GM18861 (cell line): ENCODE data around the gene PRKACA.

Experiments
- ATAC-seq: cut with Tn5 transposase; IDR thresholded peaks from one replicate; pipeline ENCODE4 v1.9.1; 2021; ENCODE audit not compliant: unreplicated experiment

The PRKACA gene

DNA sequence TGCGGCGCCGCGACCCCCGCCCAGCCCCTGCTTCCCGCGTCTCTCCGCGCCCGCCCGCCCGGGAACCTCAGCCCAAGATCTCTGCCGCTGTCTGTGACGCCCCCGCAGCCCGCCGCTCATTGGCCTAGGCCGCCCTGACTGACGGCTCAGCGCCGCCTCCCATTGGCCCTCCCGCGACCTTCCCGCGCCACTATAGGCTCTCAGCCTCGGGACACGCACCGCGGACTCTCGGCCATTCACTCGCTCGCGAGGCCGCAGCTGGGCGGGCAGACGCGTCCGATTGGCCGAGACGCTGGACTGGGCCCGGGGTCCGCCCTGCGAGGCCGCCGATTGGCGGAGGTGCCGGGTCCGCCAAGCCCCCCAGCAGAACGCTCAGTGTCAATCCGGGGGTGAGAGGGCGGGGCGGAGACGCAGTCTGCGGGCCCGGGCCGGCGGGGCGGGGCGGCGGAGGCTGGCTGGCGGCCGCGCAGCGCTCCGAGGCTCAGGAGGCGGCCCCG is at the start of gene PRKACA:
Gene PRKACA, minus strand, starts transcription at position 95 of the 497 bp plus-strand sequence. CDS start 215 bp downstream, outside the sequence.
- peak; percentile 86 for ATAC-seq

DNA sequence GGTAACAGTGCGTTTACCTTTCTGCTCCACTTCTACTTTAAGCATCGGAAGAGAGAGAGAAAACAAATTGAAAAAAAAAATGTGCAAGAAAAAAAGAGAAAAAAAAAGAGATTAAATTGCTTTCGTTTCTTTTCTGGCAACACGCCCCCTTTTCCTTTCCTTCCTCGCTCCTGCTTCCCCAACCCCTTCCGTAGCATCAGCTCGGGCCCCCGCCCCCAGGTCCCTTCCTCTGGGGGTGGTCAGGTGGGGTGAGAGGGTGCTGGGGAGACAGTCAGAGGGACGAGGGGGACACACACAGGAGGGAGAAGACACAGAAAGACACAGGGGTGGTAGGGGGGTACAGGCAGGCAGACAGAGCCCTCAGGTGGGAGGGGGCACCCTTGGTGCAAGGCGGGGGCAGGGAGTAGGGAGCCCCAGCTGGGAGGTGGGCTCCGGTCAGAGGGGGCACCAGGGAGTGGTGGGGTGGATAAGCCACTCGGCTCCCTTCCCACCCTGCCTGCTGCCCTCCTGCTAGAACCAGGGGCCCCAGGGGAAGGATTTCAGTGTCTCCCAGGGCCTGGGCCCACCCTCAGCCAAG is 49.5 kb upstream of the PRKACA start:
- ATAC-seq, result no peak

DNA sequence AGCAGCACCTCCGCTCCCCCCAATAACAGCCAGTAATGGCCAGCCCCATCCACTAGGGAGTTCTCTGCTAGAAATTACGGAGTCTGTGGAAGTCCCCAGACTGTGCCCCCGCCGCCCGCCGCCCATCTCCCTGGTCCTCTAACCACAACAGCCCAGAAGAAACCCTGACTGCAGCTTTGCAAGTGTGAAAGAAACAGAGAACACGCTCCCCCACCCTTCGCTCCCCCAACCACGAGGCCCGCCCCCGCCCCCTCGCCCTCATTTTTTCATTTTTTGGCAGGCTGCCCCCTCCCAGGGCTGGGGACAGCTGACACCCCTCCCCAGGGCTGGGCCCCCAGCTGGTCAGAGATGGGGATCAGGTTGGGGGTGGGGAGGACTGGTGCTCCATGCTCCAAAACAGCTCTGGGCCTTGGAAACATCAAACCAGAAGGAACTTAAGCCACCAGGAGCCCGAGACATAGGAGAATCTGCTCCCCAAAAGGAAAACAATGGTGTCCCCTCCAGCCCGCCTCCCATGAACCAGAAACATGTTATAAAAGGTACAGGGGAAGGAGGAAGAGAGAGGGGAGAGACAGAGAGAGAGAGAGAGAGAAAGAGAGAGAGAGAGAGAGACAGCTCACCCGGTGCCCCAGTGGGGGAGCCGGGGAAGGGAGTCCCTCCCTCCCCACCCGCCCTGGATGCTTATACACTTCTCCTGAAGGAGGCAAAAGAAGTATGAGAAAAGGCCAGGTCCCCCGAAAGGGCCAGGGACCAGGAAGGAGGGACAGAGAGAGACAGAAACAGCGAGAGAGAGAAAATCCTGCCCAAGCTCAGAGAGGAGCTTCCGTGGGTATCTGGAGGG is 48.6 kb upstream of the PRKACA start:
- no peak for ATAC-seq

DNA sequence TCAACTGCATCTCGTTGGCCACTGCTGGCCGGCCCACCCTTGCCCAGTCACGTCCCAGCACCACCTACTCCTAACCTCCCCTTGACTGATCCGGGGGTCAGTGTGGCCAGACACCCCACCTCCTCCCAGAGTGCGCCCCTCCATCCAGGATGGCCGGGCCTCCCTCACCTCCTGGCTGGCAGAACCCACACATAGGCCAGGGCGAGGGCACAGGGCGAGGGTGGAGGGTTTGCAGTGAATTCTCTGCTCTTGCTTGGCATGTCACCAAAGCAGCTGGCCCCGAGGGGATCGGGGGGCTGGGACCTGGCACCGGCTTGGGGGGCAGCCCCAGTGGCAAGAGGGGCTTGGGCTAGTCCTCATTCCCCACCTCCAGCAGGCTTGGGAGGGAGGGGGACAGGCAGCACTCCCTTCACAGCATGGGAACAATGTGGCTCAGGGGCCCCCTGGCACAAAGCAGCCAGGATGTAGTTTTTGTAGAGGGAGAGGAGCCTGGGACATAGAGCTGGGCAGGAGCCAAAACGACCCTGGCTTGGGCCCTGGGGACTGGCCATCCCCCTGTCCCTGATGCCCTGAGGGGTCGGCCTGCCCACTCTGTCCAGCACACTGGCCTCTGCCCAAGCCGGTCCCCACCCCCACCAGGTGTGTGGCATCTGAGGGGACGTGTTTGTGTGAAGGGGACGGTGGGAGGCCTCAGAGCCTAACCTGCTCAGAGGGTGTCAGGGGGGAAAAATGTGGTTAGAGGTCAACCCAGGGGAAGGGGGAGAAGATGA is 47.3 kb upstream of the PRKACA start:
- no peak for ATAC-seq

DNA sequence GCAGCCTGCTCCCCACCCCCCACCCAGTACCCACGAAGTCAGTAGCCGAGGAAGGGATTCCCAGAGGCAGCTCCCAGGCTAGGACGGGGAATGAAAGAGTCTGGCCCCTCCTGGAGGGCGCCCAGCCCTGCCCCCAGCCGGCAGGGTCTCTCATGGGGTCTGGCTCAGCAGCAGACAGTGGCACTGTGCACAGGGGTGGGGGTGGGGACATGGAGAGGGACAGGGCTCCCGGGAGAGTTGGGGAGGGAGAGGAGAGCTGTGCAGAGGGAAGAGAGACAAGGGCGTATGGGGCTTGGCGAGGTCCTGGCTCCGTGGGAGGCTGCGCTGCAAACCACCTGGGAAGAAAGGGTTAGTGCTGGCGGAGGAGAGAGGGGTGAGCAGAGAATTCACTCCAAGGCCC is 46.5 kb upstream of the PRKACA start:
- ATAC-seq, result no peak

DNA sequence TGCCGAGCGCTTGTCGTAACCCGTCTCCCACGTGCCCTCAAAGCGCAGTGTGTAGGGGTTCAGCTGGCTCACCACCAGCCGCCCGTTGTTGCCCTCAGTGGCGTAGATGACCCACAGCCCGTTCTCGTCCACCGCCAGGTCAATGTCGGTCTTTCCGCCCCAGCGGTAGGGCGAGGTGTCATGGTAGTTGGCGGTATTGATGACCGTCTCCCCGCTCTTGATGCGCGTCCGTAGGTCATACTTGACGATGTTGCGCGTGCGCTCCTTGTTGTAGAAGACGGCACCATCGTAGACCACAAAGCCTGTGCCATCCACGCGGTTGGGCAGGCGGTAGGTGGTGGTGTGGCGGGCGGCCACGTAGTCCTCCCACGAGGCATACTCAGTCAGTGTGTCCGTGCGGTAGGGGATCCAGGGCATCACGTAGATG is 45.3 kb upstream of the PRKACA start:
- ATAC-seq, result no peak

DNA sequence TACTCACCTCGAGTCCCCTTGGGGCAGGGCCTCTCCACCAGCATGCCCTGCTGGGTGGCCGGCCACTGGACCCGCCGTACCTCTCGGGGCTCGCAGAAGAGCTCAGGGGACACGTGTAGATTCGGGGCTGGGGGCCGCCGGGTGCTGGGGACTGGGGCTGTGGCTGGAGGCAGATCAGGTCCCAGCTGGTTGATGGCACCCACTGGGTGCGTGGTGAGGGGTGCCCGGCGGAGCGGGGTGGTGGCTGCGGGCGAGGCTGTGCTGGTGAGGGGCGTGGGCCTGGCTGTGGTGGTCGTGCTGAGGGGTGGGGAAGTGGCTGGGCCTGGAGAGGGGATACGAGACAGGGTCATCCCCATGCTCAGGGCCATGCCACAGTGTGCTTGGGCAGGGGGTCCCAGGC is 43.7 kb upstream of the PRKACA start:
- no peak for ATAC-seq

DNA sequence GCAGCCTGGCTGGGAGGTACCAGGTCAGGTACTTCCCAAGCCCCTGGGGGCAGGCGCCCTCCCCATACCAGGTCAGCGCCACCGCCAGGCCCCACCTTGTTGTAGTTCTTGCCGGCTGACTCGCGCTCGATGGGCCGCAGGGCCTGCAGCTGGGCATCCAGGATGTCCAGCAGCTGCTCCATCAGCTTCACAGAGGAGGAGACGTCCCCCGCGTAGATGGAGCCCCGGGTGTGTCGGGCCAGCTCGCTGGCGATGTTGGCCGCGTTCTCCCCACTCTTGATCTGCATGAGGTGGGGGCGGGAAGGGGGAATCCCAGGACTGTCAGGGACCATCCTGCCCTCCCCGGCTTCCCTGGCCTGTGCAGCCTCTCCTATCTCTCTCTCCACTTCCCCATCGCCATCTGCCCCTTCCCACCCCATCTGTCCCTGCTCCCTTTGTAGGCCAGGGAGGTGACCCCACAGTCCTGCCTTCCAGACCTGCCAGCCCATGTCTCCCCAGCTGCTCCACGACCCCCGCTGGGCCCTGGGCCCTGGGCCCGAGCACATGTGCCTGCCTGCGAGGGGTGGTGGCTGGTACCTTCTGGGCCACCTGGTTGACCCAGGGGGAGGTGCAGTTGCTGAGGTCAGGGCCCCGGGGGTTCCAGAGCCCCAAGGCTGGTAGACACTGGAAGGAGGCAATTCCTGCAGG is 42.6 kb upstream of the PRKACA start:
- no peak for ATAC-seq

DNA sequence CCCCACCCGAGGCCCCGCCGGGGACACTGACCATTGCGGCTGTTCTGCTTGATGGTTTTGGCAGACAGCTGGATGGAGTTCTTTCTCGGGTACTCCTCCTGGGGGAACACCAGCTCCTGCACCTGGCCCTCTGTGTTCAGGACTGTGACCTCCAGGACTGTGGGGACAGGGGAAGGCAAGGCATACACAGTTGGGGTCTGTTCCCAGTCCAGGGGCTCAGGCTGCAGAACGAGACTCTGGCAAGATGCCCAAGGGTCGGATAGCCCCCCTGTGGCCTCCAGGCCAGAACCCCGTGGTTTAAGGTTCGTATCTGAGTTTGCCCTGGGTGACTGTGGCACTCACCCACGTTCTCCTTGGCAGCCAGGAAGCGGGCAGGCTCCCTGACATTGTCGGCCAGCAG is 41.5 kb upstream of the PRKACA start:
- ATAC-seq, result no peak

DNA sequence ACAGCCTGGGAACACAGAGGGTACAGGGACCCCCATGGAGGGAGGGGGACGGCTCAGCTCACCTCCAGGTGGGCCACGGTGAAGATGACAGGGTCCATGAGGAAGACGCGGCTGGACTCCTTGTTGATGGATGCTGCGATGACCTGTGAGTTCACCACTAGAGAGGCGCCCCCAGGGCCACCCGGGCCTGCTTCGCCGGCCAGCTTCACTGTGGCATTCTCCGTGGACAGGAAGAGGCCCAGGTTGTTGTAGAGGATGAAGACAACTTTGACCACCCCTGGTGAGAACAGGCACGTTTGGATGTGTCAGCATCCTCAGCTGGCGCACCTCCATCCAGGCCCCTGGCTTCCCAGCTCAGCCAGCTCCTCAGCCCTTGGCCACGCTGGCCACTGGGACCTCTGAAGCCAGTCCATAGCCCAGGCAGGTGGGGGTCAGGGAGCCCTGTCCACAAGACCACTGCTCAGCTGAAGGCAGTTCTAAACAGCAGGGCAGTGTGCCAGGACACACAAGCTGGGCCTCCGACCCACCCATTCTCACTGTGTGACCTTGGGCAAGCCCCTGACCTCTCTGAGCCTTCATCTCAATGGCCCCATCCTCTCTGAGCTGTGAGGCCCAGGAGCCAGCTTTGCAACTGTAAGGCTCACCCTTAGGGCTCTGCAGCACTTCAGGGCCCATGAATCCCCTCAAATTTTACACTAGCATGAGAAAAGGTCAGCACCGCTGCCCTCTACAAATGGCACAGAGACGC is 40.9 kb upstream of the PRKACA start:
- ATAC-seq, result no peak

DNA sequence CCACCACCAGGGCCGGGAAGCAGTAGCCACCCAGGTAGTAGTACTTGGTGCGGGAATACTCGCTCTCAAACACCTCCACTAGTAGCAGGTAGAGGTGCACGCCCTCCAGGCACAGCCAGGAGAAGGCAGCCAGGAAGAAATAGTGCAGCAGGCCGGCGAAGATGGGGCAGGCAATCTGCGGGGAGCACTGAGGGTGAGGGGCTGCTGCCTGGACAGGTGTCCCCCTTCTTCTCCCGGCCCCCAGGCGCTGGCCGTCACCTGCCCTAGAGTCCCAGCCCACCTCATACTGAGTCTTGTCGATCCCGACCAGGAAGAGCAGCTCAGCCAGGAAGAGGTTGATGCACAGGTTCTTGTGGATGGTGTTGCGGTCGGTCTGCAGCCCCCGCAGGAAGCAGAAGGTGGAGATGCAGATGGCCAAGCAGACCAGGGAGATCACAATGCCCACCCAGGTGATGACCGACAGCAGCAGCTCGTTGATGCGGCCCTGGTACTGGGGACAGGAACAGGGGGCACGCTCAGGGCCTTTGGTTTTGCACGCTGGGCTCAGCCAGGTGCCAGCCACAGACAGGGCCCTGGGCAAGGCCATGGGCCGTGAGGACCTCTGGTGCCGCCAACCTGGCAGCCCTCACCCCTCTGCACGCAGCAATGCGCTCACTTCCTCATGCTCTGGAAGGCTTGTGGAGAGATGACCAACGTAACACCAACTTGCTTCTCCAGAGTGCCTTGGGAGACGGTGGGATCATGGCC is 39.6 kb upstream of the PRKACA start:
- no peak for ATAC-seq

DNA sequence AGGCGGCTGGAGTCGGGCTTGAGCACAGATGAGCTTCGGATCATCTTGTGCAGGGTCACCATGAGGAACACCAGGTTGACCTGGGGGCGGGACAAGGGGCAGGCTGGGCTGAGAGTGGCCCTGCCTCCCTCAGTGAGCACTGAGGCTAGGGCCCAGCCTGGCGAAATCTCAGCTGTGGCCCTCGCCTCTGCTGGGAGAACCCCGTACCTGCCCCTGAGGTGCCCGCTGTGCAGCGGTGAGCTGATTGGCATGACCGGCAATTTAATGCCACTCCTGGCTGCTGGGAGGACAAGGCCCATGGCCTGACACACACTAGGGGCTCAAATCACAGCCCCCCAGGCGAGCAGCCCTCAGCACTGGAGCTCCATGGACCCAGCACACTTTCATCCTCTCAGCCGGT is 38.6 kb upstream of the PRKACA start:
- ATAC-seq, result no peak

DNA sequence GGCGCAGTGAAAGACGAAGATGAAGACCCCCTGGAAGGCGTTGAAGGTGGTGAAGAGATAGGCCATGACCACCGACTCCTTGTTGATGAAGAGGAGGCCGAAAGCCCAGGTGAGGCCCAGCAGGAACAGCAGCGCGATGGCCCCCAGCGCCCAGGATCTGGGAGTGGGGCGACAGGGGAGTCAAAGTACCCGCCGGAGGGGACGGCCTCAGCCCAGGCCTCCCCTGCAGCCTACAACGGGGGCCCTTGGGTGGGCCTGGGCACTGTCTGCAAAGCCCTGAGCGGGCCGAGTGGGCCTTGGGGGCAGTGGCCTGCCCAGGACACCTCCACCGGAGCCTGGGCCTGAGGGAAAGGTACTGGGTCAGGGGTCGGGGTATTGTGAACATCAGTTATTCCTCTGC is 37.8 kb upstream of the PRKACA start:
- ATAC-seq, result no peak

DNA sequence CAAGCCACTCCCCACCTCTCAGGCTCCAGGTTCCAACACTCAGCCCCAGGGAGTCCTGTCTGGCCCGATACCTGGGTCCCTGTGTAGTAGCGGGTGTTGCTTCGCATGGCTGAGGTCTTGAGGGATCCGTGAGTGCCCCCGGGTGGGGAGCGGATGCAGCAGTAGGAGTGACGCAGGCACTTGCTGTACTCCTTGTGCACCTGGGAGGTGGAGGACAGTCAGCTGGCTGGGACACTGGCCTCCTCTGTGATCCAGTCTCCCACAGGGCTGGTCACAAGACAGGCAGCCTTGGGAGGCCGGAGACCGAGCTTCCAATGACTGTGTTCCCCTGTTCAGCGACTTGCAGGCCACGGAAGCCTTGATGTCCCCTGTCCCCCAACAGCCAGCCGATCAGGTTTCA is 35.2 kb upstream of the PRKACA start:
- no peak for ATAC-seq

DNA sequence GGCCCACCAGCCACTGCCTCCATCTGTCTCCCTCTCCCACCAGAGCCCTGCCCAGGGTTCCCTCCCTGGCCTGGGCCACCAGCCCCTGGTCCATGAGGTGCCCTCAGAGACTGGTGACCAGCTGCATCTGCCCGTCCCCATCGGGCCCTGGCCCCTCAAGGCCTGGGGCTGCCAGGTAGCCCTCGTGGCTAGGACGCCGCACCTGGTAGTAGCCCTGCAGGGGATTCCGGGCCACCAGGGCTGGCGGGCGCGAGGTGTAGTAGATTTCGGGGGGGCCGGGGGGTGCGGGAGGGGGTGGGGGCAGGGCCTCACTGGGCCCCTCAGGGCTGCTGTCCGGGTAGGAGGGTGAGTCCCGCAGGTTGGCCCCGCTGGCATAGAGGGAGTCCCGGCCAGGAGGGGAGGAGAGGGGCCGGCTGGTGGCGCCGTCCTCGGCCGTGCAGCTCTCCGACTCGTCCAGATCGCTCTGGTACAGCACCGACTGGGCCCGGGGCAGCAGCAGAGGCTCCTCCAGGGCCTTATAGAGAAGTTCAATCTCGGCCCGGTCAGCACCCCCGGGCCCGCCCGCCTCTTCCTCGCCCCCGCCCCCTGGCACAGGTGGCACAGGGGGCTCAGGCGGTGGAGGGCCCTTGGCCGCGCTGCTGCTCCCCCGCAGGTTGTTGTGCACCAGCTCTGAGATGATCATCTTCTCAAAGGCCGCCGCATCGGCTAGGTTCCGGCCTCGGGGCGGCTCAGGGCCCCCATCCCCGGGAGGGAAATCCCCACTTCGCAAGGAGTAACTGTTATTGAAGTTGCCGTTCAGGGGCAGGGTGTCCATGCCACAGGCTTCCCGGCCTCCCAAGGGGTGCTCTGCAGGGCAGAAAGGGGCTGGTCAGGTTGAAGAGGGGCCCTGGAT is 33.5 kb upstream of the PRKACA start:
- no peak for ATAC-seq

DNA sequence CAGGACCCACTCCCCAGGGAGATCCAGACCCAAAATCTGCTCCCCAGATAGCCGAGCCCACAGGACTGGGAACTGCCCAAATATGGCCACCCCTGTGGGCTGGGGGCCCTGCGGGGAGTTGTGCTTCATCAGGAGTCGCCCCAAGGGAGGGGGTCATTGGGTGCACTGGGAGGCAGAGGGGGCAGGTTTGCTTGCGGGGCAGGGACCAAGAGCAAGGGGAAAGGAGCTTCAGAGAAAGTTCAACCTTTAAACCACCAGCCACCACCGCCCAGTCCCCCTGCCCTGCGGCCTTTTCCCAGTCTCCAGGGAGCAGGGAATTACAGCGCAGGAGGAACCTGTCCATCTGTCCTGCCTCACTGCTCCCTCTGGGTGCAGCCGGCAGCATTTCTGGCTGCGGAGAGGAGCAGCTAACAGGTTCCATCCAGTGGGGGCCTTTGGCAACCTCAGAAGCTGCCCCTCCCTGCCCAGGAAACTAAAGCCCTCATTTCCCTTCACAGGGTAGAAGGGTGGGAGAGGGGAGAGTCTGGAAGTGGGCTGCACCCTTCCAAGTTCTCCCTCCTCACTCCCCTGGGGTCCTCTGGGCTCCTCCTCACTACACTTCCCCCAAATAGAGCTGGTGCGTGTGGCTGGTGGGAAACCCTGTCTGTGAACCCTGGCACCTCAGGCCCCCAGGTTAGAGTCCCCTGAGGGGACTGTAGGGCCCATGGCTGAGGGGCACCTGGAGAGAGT is 32.6 kb upstream of the PRKACA start:
- ATAC-seq, result no peak

DNA sequence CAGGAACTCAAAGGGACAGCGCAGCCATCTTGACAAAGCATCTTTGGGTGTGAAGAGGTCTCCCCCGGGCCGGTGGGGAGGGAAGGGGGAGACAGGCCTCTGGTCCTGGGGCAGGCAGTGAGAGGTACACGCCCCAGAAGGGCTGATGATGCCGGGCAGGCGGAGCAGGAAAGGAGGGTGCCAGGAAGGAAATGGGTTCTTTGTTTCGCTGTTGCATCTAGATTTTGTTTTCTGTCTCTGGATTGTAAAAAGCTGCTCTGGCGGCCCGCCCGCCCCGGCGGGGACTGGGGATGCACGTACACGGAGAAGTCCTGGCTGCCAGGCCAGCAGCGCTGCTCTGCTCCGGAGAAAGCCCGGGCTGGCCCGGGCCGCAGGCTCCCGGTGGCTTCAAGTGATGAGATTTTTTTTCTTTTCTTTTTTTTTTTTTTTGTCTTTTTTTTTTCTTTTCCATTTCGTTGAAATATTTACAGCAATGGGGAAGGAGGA is 32.0 kb upstream of the PRKACA start:
- ATAC-seq, result no peak
